ENCODE data around the gene SULT1C2.

DNA sequence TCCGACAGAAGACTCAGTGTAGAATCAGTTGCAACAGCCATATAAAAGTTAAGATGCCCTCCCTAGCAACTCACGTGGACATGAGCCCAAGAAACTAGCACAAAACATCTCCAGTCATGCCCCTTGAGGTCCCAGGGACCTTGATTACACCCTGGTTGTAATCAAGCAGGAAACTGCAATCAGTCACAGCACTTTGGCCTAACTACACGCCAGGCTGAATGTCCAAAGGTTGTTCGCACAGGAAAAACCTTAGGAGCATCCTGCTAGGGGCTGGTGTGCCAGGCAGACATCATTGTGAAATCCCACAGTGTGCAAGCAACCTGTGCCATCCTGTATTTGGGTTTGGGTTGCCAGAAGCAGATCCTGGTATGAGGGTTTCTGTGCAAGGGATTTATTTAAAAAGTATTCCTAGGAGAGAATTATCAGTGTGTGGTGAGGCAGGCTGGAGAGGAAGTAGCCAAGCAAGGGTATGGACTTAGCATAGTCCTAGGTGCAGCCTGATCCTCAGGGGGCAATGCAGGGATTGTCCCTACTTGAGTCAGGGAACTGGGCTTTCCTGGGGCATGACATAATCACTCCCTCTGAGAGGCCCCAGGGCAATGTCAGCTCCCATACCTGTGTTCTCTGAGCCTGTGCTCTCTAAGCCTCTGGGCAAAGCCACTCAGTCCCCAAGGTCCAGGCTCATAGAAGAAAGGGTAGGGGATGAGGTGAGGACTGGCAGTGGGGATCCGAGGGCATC, 17.8 kb upstream of the SULT1C2 start:
- TF ChIP-seq OSR1 (CRISPR knock-in tag; IDR thresholded peaks at IDR 0.05) (no peak), ZC3H10 (CRISPR knock-in tag; IDR thresholded peaks at IDR 0.05) (no peak), RARB (CRISPR knock-in tag; IDR thresholded peaks at IDR 0.05) (no peak), PPARA (CRISPR knock-in tag; IDR thresholded peaks at IDR 0.05; ENCODE audit: borderline replicate concordance) (no peak), CSDC2 (CRISPR knock-in tag; IDR thresholded peaks at IDR 0.05) (no peak), TCF4 (CRISPR knock-in tag; IDR thresholded peaks at IDR 0.05; ENCODE audit: borderline replicate concordance) (no peak), ZFP30 (CRISPR knock-in tag; IDR thresholded peaks at IDR 0.05) (no peak), SNAI2 (CRISPR knock-in tag; IDR thresholded peaks at IDR 0.05) (no peak), ZFP3 (CRISPR knock-in tag; IDR thresholded peaks at IDR 0.05) (no peak), TOX (CRISPR knock-in tag; IDR thresholded peaks at IDR 0.05; ENCODE audit: borderline replicate concordance) (no peak)
- TF ChIP-seq, protein P1, sequence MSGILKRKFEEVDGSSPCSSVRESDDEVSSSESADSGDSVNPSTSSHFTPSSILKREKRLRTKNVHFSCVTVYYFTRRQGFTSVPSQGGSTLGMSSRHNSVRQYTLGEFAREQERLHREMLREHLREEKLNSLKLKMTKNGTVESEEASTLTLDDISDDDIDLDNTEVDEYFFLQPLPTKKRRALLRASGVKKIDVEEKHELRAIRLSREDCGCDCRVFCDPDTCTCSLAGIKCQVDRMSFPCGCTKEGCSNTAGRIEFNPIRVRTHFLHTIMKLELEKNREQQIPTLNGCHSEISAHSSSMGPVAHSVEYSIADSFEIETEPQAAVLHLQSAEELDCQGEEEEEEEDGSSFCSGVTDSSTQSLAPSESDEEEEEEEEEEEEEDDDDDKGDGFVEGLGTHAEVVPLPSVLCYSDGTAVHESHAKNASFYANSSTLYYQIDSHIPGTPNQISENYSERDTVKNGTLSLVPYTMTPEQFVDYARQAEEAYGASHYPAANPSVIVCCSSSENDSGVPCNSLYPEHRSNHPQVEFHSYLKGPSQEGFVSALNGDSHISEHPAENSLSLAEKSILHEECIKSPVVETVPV (CRISPR knock-in tag; IDR thresholded peaks at IDR 0.05) = no peak
- TF ChIP-seq, protein P2, sequence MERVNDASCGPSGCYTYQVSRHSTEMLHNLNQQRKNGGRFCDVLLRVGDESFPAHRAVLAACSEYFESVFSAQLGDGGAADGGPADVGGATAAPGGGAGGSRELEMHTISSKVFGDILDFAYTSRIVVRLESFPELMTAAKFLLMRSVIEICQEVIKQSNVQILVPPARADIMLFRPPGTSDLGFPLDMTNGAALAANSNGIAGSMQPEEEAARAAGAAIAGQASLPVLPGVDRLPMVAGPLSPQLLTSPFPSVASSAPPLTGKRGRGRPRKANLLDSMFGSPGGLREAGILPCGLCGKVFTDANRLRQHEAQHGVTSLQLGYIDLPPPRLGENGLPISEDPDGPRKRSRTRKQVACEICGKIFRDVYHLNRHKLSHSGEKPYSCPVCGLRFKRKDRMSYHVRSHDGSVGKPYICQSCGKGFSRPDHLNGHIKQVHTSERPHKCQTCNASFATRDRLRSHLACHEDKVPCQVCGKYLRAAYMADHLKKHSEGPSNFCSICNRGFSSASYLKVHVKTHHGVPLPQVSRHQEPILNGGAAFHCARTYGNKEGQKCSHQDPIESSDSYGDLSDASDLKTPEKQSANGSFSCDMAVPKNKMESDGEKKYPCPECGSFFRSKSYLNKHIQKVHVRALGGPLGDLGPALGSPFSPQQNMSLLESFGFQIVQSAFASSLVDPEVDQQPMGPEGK (CRISPR knock-in tag; IDR thresholded peaks at IDR 0.05; ENCODE audit: borderline replicate concordance) = no peak
